ENCODE measurements around the gene USP53.

The USP53 gene

GRCh38 chr4:119260528-119260927 lies 48.0 kb downstream of the USP53 start:
- no peaks in the 10 kb centered on the region for H3K27me3 ChIP-seq
- H3K9me3 ChIP-seq = no peaks in the 10 kb centered on the region

DNA sequence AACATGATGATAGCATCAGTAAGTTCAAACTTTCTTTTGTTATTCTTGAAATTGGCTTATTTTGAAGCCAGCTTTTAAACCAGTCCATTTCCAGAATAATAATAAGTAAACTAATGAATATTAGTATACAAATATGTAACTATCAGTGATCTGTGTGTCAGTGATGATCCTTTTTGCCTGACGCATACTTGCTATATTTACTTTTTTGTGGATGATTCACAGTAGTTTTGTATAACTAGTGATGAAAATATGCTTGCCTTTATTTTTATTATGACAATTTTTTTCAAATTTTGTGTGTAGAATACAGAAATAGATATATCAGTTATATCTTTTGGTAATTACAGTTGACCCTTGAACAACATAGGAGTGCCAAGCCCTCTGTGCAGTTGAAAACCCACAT lies 49.5 kb downstream of the USP53 start:
- H3K27ac ChIP-seq = no peak overlapping the region
- no peaks in the 10 kb centered on the region for H3K27me3 ChIP-seq
- H3K36me3 ChIP-seq = no peaks in the 10 kb centered on the region
- H3K4me3 ChIP-seq (ENCODE audit: low read depth in 1 of 2, low read length in 1 of 2) = no peak overlapping the region
- no peaks in the 10 kb centered on the region for H3K4me1 ChIP-seq (ENCODE audit: control insufficient read depth in 1 of 2, insufficient read depth in 1 of 2, low read depth in 1 of 2, low read length in 1 of 2)
- no peaks in the 10 kb centered on the region for H3K9me3 ChIP-seq
- TF ChIP-seq, protein P1, sequence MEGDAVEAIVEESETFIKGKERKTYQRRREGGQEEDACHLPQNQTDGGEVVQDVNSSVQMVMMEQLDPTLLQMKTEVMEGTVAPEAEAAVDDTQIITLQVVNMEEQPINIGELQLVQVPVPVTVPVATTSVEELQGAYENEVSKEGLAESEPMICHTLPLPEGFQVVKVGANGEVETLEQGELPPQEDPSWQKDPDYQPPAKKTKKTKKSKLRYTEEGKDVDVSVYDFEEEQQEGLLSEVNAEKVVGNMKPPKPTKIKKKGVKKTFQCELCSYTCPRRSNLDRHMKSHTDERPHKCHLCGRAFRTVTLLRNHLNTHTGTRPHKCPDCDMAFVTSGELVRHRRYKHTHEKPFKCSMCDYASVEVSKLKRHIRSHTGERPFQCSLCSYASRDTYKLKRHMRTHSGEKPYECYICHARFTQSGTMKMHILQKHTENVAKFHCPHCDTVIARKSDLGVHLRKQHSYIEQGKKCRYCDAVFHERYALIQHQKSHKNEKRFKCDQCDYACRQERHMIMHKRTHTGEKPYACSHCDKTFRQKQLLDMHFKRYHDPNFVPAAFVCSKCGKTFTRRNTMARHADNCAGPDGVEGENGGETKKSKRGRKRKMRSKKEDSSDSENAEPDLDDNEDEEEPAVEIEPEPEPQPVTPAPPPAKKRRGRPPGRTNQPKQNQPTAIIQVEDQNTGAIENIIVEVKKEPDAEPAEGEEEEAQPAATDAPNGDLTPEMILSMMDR (IDR thresholded peaks at IDR 0.05) = no peak

More at GRCh38 chr4:119260528-119260927, 48.0 kb downstream of the USP53 start:
- H3K27ac ChIP-seq = no peak overlapping the region
- TF ChIP-seq, protein P1 (IDR thresholded peaks at IDR 0.05) = no peak
- H3K4me1 ChIP-seq (ENCODE audit: control insufficient read depth in 1 of 2, insufficient read depth in 1 of 2, low read depth in 1 of 2, low read length in 1 of 2) = no peaks in the 10 kb centered on the region
- no peak overlapping the region for H3K4me3 ChIP-seq (ENCODE audit: low read depth in 1 of 2, low read length in 1 of 2)
- no peaks in the 10 kb centered on the region for H3K36me3 ChIP-seq

- TF ChIP-seq, protein P1 (IDR thresholded peaks at IDR 0.05) = no peak
- no peaks in the 10 kb centered on the region for H3K27me3 ChIP-seq
Measured at GRCh38 chr4:119264743-119265142, 52.2 kb downstream of the USP53 start.

DNA sequence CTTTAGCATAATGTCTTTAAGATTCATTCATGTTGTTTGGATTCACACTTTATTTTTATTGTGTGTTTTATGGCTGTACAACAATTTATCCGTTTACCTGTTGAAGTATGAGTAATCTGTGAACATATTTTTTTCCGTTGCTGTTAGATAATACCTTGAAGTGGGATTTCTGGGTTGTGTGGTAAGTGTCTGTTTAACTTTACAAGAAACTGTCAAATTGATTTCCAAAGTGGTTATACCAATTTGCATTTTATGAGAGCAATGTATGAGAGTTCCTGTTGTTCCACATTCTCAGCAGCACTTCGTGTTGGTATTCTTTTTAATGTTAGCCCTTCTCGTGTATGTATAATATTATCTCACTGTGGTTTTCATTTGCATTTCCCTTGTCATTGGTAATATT lies 53.6 kb downstream of the USP53 start:
- H3K4me3 ChIP-seq (ENCODE audit: low read depth in 1 of 2, low read length in 1 of 2) = no peak overlapping the region
- H3K36me3 ChIP-seq = no peaks in the 10 kb centered on the region
- no peaks in the 10 kb centered on the region for H3K27me3 ChIP-seq
- H3K4me1 ChIP-seq (ENCODE audit: control insufficient read depth in 1 of 2, insufficient read depth in 1 of 2, low read depth in 1 of 2, low read length in 1 of 2) = no peaks in the 10 kb centered on the region
- H3K27ac ChIP-seq = no peak overlapping the region
- H3K9me3 ChIP-seq = no peaks in the 10 kb centered on the region
- TF ChIP-seq, protein P1 (IDR thresholded peaks at IDR 0.05) = no peak

More at GRCh38 chr4:119264743-119265142, 52.2 kb downstream of the USP53 start:
- H3K4me1 ChIP-seq (ENCODE audit: control insufficient read depth in 1 of 2, insufficient read depth in 1 of 2, low read depth in 1 of 2, low read length in 1 of 2) = no peaks in the 10 kb centered on the region
- no peak overlapping the region for H3K27ac ChIP-seq
- no peak overlapping the region for H3K4me3 ChIP-seq (ENCODE audit: low read depth in 1 of 2, low read length in 1 of 2)
- H3K9me3 ChIP-seq = no peaks in the 10 kb centered on the region
- no peaks in the 10 kb centered on the region for H3K36me3 ChIP-seq

DNA sequence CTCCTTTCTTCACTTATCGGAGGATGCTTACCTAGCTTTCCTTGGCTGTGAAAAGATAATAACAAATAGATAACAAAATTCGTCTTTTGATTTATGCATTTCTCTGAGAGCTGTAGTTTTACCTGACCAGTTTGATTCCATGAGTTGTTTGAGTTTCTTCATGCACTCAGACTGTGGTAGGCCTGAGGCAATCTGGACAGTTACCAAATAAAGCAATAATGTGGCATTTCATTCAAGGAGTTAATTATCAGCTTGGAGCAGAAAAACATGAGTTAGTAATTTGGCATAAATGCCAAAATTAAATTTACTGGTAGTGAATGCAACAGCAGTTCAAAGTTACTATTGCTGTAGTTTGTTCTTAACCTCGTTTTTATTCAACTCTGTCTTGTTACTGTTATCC lies 56.0 kb downstream of the USP53 start:
- Histone ChIP-seq H3K9me3 (no peaks in the 10 kb centered on the region), H3K36me3 (no peaks in the 10 kb centered on the region), H3K27me3 (no peaks in the 10 kb centered on the region), H3K4me1 (ENCODE audit: control insufficient read depth in 1 of 2, insufficient read depth in 1 of 2, low read depth in 1 of 2, low read length in 1 of 2) (no peaks in the 10 kb centered on the region), H3K4me3 (ENCODE audit: low read depth in 1 of 2, low read length in 1 of 2) (no peak overlapping the region), H3K27ac (no peak overlapping the region)
- TF ChIP-seq, protein P1 (IDR thresholded peaks at IDR 0.05) = no peak

Data from neutrophil (primary cell).